Activated CD4-positive, alpha-beta memory T cell treated with anti-CD3 and anti-CD28 coated beads for 36 hours (primary cell): Measurements from ENCODE around the gene AGBL3. TPM values are rescaled to one million over a fixed set of nuclear protein-coding genes. Genes with fewer than 3 reads are reported as not detected.
"Not testable (repeated sequence)": the region's sequence is repeated elsewhere in the genome, so short reads cannot be mapped to it uniquely, and the experiment has no call there.

Experiments
- CTCF ChIA-PET: fragments of 350-600 bp; sonication (Branson Sonifier 250); formaldehyde crosslinking; loops from one replicate; lab custom pipeline; 2021; ENCODE audit warnings: antibody characterized with exemption, inconsistent platforms; lab: Charles Lee
- POLR2A ChIA-PET: fragments of 350-600 bp; sonication (Branson Sonifier 250); formaldehyde crosslinking; loops from one replicate; lab custom pipeline; 2021; ENCODE audit warnings: antibody characterized with exemption; lab: Charles Lee
- DNase-seq: peaks from one replicate; pipeline ENCODE4 v3.0.0-alpha.2; 2020
- H3K27ac Mint-ChIP-seq: one replicate; pipeline ENCODE4 v1.8.0; 2021; ENCODE audit warnings: mixed read lengths
- H3K27me3 Mint-ChIP-seq: one replicate; pipeline ENCODE4 v1.8.0; 2021; ENCODE audit warnings: mixed read lengths
- H3K36me3 Mint-ChIP-seq: one replicate; pipeline ENCODE4 v1.8.0; 2021; ENCODE audit warnings: mixed read lengths
- H3K4me1 Mint-ChIP-seq: one replicate; pipeline ENCODE4 v1.8.0; 2021; ENCODE audit warnings: low read depth, mixed read lengths
- H3K4me3 Mint-ChIP-seq: one replicate; pipeline ENCODE4 v1.8.0; 2021; ENCODE audit warnings: mild to moderate bottlenecking, mixed read lengths
- H3K9me3 Mint-ChIP-seq: one replicate; pipeline ENCODE4 v1.8.0; 2021; ENCODE audit warnings: mixed read lengths
- intact Hi-C: fragments of 100-400 bp; cut with micrococcal nuclease; formaldehyde crosslinking; loops from one replicate; pipeline ENCODE4 v1.15.1; 2023
- total RNA-seq, 2 experiments: library from RNA; stranded (reverse); gene quantifications; one replicate each; pipeline ENCODE4 v1.2.3, GENCODE V29; 2021

AGBL3 gene
- total RNA-seq, 2 experiments from 2014 or later: 3.3 to 3.4 TPM

DNA sequence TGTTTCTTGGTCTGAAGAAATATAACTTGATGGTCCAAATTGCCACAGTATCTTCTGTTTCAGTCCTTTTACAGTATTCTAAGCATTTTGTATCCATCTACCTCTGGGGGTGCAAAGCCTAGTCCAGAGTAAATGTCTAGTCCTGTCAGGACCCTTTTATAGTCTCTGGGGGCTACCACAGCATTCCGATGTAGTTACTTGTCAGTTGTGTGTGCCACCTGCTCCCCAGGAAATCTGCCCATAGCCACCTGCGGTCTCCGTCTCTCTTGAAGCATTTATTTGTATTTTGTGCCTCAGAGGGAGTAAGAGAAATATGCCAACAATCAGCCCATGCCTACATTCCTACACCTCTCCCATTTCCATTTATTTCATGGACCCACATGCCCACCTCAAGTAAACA is 12.8 kb downstream of the AGBL3 start:
- intact Hi-C loops: no loop called here
- no peak overlapping the region for H3K27ac Mint-ChIP-seq
- H3K9me3 Mint-ChIP-seq: no peaks in the 10 kb centered on the region
- POLR2A ChIA-PET: no interaction called here
- H3K36me3 Mint-ChIP-seq: peaks cover 16% of the 10 kb centered on the region
- CTCF ChIA-PET: interaction anchor here (1.3 to 1.4 kb wide), 2 partner anchors 13 kb away, joined by 4 to 5 read pairs; partner anchors contain the start of gene AGBL3
- peaks cover 11% of the 10 kb centered on the region for H3K4me1 Mint-ChIP-seq
- no peaks in the 10 kb centered on the region for H3K27me3 Mint-ChIP-seq
- DNase-seq: no peak
- no peak overlapping the region for H3K4me3 Mint-ChIP-seq

DNA sequence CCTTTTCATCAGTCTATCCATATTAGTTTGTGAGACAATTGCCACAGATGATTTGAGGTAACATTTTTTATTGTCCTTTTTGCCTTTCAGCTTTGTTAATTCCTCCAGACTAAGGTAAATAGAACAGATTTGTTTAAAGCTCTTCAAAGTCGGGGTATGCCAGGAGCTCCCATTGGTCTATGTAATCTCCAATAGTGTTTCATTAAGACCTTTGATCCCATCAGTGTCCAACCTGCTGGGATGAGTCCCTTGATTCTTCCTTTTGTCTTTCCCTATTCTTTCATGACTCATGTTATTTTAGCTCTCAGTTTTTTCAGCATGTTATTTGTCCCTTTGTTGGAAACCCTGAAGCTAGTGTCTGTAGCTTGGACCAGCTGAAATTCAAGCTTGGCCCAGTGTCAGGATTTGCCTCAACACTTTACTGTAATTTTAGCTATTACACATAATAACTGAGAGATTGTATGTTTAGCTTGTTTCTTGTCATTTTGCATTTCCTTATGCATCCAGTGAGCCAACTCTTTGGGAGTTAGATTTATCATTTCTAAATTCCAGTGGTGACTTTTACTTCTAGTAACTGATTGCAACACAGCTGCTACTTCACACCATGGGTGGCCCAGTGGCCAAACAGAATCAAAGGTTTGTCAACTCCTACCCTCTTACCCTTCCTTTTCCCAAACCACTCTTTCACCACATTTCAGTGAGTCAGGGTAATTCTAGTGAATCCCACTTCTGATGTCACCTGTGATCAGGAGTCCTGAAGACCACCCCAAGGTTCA is 15.3 kb downstream of the AGBL3 start:
- Mint-ChIP-seq H3K36me3 (peaks cover 9% of the 10 kb centered on the region), H3K9me3 (no peaks in the 10 kb centered on the region), H3K27ac (no peak overlapping the region), H3K4me3 (no peak overlapping the region), H3K27me3 (no peaks in the 10 kb centered on the region), H3K4me1 (no peaks in the 10 kb centered on the region)
- ChIA-PET POLR2A (interaction anchor here (0.8 kb wide), 1 partner anchor 14 kb away, joined by 3 read pairs; no protein-coding TSS in a partner anchor), CTCF (interaction anchor here (0.7 to 1.1 kb wide), 2 partner anchors 18 to 396 kb away, joined by 3 to 4 read pairs; no protein-coding TSS in a partner anchor)
- intact Hi-C loops: no loop called here
- no peak for DNase-seq

DNA sequence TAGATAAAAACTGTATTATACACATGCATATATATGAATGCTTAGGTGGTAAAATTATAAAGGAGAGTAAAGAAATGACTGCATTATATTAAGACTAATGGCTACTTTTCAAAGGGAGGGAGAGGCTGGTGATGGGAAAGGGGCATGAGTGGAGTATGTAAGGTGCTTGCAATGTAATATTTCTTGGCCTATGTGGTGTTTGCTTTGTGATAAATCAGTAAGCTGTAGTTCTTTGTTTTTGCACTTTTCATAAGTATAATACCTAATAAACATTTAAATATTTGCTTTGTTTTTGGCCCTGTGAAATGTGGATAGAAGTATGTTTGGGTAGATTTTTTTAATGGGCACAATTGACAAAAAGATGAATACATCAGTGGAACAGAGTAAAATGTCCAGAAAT is 25.9 kb downstream of the AGBL3 start:
- Mint-ChIP-seq H3K36me3 (peaks cover 2% of the 10 kb centered on the region), H3K4me3 (no peak overlapping the region), H3K27ac (no peak overlapping the region), H3K9me3 (peaks cover 6% of the 10 kb centered on the region), H3K4me1 (no peaks in the 10 kb centered on the region), H3K27me3 (no peaks in the 10 kb centered on the region)
- intact Hi-C loops: no loop called here
- DNase-seq: no peak
- POLR2A ChIA-PET: no interaction called here
- CTCF ChIA-PET: no interaction called here

DNA sequence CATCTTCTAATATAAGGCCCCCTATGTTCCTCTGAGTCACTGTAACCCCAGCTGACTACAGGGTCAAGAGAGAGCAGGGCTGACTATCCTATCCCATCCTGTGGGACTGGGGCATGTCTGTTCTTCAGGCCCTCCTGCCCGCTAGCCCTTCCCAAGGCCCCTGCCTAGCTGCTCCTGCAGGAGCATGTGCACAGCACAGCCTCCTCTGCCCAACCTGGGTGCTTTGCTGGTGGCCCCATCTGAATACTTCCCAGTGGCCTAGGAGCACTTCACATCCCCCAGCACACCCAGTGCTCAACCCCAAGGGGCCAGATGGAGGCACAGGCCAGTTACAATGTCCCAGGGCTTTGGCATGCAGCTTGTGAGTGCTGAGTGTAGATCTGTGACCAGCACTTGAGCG is 37.3 kb downstream of the AGBL3 start:
- POLR2A ChIA-PET: no interaction called here
- intact Hi-C loops: no loop called here
- H3K4me1 Mint-ChIP-seq: no peaks in the 10 kb centered on the region

DNA sequence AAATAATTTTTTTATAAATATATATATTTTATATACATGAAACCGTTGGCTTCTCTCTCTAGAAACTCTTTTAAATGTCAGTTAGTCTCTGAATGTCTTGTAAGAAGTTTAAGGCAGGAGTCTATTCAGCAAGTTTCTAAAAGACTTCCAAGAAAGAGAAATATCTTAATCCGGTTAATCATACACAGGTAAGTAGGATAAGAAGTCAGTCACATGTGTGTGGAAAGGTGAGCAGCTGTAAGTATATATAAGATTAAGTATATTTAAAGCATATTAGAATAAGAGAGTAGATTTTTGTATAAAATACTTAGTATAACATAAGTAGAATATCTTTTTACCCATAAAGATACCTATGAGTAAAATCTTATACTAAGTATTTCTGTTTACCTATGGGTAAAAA is 48.9 kb downstream of the AGBL3 start:
- H3K27me3 Mint-ChIP-seq: no peaks in the 10 kb centered on the region
- no peaks in the 10 kb centered on the region for H3K4me1 Mint-ChIP-seq
- intact Hi-C loops: no loop called here
- H3K27ac Mint-ChIP-seq: no peak overlapping the region
- no peak overlapping the region for H3K4me3 Mint-ChIP-seq
- no peaks in the 10 kb centered on the region for H3K9me3 Mint-ChIP-seq
- CTCF ChIA-PET: no interaction called here
- no peak for DNase-seq
- POLR2A ChIA-PET: no interaction called here
- H3K36me3 Mint-ChIP-seq: no peaks in the 10 kb centered on the region

More for the DNA sequence above, 37.3 kb downstream of the AGBL3 start:
- Mint-ChIP-seq H3K9me3 (peaks cover 19% of the 10 kb centered on the region), H3K27me3 (no peaks in the 10 kb centered on the region), H3K36me3 (no peaks in the 10 kb centered on the region), H3K27ac (no peak overlapping the region), H3K4me3 (no peak overlapping the region)
- CTCF ChIA-PET: no interaction called here
- no peak for DNase-seq

DNA sequence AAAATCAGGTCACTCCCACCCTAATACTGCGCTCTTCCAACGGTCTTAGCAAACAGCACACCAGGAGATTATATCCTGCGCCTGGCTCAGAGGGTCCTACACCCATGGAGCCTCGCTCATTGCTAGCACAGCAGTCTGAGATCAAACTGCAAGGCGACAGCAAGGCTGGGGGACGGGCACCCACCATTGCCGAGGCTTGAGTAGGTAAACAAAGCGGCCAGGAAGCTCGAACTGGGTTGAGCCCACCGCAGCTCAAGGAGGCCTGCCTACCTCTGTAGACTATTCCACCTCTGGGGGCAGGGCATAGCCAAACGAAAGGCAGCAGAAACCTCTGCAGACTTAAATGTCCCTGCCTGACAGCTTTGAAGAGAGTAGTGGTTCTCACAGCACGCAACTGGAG is 80.7 kb downstream of the AGBL3 start:
- intact Hi-C loops, CTCF ChIA-PET, H3K27me3 Mint-ChIP-seq, DNase-seq, POLR2A ChIA-PET, H3K27ac Mint-ChIP-seq, H3K4me1 Mint-ChIP-seq, H3K4me3 Mint-ChIP-seq, H3K36me3 Mint-ChIP-seq: not testable (repeated sequence)
- H3K9me3 Mint-ChIP-seq: peaks cover 11% of the 10 kb centered on the region

DNA sequence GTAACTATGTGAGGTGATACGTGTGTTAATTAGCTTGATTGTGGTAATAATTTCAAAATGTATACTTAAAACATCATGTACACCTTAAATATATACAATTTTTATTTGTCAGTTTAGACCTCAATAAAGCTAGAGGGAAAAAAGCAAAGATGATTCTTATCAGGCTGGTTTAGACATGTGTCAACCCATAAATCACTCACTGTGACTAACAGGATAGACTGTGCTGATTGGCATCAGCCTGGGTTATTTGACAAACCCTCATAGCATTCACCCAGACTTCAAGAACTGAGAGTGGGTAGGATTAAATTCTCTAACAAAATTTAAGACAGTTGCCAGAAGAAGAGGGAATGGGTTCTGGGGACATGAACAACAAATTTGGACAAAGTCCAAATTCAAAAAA is 87.8 kb downstream of the AGBL3 start:
- Mint-ChIP-seq H3K4me1 (no peaks in the 10 kb centered on the region), H3K9me3 (peaks cover 5% of the 10 kb centered on the region), H3K27me3 (no peaks in the 10 kb centered on the region), H3K36me3 (no peaks in the 10 kb centered on the region), H3K4me3 (no peak overlapping the region), H3K27ac (no peak overlapping the region)
- ChIA-PET POLR2A (no interaction called here), CTCF (no interaction called here)
- no peak for DNase-seq
- intact Hi-C loops: no loop called here

DNA sequence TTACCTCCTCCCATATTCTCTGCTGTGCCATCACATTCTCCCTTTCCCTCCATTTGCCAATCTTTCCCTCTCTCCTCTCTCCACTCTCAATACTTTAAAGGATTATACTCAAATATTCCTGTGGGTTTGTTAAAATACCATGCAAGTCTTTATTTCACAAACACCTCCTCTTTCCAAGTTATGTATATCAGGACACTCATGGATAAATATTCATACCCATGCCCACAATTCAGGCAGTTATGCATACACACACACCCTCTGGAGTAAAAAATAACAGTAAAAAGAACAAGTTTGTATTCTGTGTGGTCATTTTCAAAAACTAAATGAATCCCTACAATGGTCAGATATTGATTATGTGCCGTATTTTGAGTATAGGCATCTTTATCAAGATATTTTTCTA is 88.2 kb downstream of the AGBL3 start:
- Mint-ChIP-seq H3K4me3 (no peak overlapping the region), H3K27me3 (no peaks in the 10 kb centered on the region), H3K27ac (no peak overlapping the region), H3K36me3 (no peaks in the 10 kb centered on the region), H3K9me3 (peaks cover 5% of the 10 kb centered on the region), H3K4me1 (no peaks in the 10 kb centered on the region)
- intact Hi-C loops: no loop called here
- DNase-seq: no peak
- ChIA-PET CTCF (no interaction called here), POLR2A (no interaction called here)

DNA sequence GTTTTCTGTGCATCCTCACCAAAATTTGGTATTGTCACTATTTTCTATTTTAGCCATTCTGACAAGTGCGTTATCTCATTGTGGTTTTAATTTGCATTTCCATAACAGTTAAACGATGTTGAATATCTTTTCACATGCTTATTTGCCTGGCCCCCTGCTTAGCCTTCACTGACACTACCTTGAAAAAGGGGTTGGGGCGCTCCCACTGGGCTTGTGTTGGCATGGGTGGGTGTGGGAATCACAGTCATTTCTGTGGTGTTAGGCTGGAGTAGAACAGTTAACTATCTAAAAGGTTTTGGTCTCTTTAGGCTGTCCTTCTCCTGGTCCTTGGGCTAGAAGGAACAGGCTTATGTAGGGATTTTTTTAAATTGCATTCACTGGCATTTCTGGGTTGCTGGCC is 89.4 kb downstream of the AGBL3 start:
- H3K36me3 Mint-ChIP-seq: no peaks in the 10 kb centered on the region
- H3K9me3 Mint-ChIP-seq: peaks cover 3% of the 10 kb centered on the region
- DNase-seq: no peak
- intact Hi-C loops: no loop called here
- CTCF ChIA-PET: interaction anchor here (1.3 kb wide), 1 partner anchor 90 kb away, joined by 3 read pairs; the partner anchor contains the start of gene AGBL3
- no peak overlapping the region for H3K27ac Mint-ChIP-seq
- POLR2A ChIA-PET: no interaction called here
- H3K4me3 Mint-ChIP-seq: no peak overlapping the region
- H3K4me1 Mint-ChIP-seq: no peaks in the 10 kb centered on the region
- no peaks in the 10 kb centered on the region for H3K27me3 Mint-ChIP-seq

DNA sequence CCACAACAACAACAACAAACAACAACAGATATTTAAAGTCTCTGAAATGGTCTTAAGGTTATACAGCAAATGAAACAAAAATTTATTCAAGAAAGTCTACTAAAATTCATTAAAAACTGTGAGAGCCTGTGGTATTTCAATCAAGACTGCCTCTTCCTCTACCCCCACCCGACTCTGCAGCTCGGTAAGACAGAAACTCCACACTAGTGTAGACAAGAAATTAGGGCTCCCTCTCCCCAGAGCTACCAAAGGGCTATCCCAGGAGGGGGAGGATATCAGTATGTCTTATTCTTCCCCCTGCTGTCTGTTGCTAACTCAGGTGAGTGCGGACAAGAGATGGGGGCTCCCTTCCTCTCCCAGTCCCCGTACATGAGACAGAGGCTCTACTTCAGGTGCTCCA is 90.6 kb downstream of the AGBL3 start:
- Mint-ChIP-seq H3K4me1 (no peaks in the 10 kb centered on the region), H3K4me3 (no peak overlapping the region), H3K36me3 (no peaks in the 10 kb centered on the region), H3K27me3 (no peaks in the 10 kb centered on the region), H3K27ac (no peak overlapping the region), H3K9me3 (no peaks in the 10 kb centered on the region)
- intact Hi-C loops: no loop called here
- POLR2A ChIA-PET: no interaction called here
- no peak for DNase-seq
- CTCF ChIA-PET: interaction anchor here (1.3 kb wide), 1 partner anchor 91 kb away, joined by 3 read pairs; the partner anchor contains the start of gene AGBL3

DNA sequence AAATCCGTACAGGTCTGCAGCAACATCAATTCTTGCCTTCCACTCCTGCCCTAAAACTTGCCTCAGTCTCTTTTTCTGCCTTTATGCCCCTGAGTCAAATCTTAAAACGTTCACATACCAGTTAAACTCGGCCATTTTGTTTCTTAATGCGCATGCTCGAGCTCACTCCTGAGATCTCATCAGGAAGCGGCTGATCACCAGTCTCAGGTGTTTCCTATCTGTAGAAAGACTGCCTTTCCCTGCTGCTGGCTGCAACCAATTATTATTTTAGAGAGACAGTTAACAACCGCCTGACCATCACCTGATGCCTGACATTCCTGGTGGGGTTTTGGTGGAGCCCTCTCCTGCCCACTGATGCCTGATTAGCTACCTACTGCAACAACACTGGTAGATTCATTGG is 91.3 kb downstream of the AGBL3 start:
- POLR2A ChIA-PET: no interaction called here
- Mint-ChIP-seq H3K4me1 (no peaks in the 10 kb centered on the region), H3K9me3 (no peaks in the 10 kb centered on the region), H3K36me3 (no peaks in the 10 kb centered on the region), H3K27ac (no peak overlapping the region), H3K4me3 (no peak overlapping the region), H3K27me3 (no peaks in the 10 kb centered on the region)
- intact Hi-C loops: no loop called here
- CTCF ChIA-PET: no interaction called here
- no peak for DNase-seq

DNA sequence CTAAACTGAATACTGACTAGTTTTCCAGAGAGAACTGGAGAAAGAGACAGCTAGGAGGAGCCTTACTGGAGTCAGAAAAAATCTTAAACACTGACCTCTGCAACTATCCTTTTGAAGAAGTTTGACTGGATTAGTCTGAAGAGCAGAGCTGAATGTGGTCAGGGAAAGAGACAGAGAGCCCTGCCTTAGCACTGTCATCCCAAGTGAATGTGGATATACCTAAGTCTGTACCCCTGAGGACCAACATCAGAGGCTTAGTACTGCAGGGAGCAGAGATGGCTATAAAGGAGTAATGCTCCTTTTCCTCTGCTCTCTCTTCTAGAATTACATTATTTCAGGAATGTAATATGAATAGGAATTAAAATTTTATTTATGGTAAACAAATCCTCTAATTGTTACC is 91.7 kb downstream of the AGBL3 start:
- no peak overlapping the region for H3K27ac Mint-ChIP-seq
- intact Hi-C loops: no loop called here
- H3K4me3 Mint-ChIP-seq: no peak overlapping the region
- POLR2A ChIA-PET: no interaction called here
- no peaks in the 10 kb centered on the region for H3K27me3 Mint-ChIP-seq
- H3K4me1 Mint-ChIP-seq: no peaks in the 10 kb centered on the region
- no peaks in the 10 kb centered on the region for H3K36me3 Mint-ChIP-seq
- no peaks in the 10 kb centered on the region for H3K9me3 Mint-ChIP-seq
- CTCF ChIA-PET: no interaction called here
- DNase-seq: no peak

DNA sequence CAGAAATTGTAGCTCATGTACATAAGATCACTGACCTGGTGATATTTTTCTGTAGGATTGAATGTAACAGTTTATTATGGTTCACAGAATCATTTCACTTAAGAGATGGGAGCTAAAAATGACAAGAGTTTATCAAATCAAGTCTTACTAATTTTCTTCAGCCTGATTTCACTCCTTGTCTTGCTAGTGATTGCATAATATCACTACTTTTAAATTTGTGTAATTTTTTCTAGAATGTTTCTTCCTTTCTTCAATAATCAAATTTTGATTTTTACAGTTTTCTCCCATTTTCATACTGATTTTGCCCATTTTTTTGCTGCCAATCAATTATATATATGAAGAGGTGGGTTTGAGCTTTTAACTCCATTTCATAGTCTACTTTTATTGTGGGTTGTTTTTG is 92.8 kb downstream of the AGBL3 start:
- H3K4me3 Mint-ChIP-seq: no peak overlapping the region

More for the DNA sequence above, 92.8 kb downstream of the AGBL3 start:
- no peaks in the 10 kb centered on the region for H3K27me3 Mint-ChIP-seq
- H3K36me3 Mint-ChIP-seq: no peaks in the 10 kb centered on the region
- H3K27ac Mint-ChIP-seq: no peak overlapping the region
- H3K4me1 Mint-ChIP-seq: no peaks in the 10 kb centered on the region
- DNase-seq: no peak
- intact Hi-C loops: no loop called here
- CTCF ChIA-PET: no interaction called here
- H3K9me3 Mint-ChIP-seq: no peaks in the 10 kb centered on the region
- POLR2A ChIA-PET: no interaction called here
